HG03354 (cell line): ENCODE measurements around the gene CRYBG3.

Source experiments
- ATAC-seq: cut with Tn5 transposase; IDR thresholded peaks from one replicate; pipeline ENCODE4 v1.9.1; 2021; ENCODE audit warnings: mild to moderate bottlenecking; ENCODE audit not compliant: unreplicated experiment, poor library complexity, severe bottlenecking

The CRYBG3 gene

DNA sequence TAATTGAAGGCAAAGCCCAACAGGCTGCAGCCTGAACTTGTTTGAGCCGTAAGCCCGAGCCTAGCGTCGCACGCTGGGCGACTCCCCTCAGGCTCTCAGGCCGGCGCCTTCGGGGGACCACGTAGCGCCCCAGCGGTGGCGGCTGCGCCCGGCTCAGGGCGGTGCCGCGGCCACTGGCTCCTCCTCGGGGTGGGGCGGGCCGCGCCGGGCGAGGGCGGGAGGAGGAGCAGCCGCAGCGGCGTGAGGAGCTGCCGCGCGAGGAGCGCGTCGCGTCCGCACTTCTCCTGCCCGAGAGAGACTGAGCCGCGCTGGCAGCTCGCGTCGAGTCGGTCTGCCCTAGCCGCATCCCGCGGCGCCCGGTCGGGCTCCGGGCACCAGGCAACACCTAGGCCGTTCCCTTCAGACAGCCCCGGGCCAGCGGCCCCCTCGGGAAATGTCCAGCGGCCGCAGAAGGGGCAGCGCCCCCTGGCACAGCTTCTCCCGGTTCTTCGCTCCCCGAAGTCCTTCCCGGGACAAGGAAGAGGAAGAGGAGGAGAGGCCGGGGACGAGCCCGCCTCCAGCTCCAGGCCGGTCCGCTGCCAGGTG is at the start of gene CRYBG3:
Gene CRYBG3, plus strand, starts transcription at position 238 of the 585 bp plus-strand sequence. Its CDS starts 196 bp downstream, at position 434.
- ATAC-seq, result peak; percentile 98

DNA sequence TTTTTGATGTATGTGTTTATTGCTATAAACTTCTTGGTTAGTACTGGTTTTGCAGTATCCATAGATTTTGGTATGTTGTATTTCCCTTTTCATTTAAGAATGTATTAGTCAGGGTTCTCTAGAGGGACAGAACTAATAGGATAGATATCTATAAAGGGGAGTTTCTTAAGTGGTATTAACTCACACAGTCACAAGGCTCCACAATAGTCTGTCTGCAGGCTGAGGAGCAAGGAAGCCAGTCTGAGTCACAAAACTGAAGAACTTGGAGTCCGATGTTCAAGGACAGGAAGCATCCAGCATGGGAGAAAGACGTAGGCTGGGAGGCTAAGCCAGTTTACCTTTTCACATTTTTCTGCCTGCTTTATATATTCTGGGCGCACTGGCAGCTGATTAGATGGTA is 48.9 kb upstream of the CRYBG3 start:
- no peak for ATAC-seq

DNA sequence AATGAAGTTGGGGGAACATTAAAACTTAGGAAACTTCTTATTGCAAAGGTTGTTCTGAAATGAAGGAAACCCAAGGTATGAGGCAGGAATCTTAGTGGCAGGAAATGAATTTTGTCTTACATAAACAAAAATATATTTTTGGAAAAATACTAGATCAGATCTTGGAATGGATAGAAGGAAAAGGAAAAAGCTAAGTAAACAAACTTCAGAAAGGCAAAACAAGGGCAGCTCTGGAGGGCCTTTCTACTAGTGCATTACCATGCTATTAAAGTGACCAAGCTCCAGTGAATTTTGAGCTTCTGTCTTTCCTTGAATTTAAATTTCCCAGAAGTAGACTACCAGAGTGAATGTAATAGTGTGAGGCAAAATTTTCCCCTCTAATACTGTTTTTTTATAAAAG is 43.7 kb upstream of the CRYBG3 start:
- no peak for ATAC-seq

DNA sequence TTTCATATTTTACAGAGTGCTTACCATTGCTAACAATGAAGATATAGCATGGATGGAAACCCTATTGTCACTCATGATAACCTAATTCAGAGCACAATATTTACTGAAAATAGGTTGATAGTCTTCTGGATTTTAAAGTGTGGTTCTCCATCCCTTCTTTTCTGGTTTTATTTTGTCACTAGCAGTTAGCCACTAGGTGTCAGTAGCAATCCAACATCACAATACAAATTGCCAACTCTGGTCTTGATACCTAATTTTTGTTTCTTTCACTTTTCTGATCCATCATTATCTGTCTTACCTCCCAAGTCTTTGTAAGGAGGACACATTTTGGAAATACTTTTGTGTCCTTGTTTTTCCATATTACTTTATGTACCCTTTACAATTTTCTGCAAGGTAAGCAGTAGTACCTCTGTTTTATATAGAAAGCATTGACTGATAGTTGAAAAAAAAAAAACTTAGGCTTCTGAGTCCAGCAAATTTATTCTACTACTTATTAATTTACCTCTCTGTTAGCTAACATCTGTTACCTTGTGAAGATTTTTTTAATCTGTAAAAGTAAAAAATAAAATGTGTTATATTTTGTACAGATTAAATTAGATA is 28.3 kb upstream of the CRYBG3 start:
- ATAC-seq, result peak; percentile 78

DNA sequence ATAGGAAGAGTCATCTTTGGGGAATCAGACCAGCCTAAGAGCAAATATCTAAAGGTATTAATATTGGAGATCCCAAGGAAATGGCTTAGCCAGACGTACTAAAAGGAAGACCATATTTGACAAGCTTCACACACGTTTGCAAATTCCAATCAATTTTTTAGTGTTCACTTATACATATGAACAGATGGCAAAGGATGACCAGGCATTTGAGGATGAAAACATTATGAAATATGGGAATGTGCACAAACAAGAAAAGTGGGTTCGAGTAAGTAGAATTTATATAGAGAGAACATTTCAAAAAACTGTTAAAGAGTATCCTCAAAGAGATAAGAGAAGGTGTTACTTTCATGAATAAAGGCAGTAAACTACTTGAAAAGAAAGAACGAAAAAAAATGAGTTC is 25.9 kb upstream of the CRYBG3 start:
- ATAC-seq, result no peak

DNA sequence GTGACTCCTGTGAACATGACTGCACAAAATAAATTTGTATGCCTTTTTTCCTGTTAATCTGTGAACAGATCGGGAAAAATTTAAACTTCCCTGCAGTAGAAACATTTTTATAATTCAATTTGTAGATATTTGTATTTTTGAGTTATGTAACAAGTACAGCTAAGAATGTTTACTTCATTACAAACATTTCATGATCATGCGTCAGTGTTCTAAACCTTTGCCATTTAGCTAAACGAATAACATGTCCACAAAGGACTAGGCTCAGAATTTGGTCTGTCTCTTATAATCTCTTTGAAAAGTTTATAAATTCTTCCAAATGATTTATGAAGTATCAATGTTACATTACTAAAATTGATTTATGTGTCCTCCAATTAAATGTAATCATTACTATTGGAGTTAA is 17.3 kb upstream of the CRYBG3 start:
- ATAC-seq, result no peak

DNA sequence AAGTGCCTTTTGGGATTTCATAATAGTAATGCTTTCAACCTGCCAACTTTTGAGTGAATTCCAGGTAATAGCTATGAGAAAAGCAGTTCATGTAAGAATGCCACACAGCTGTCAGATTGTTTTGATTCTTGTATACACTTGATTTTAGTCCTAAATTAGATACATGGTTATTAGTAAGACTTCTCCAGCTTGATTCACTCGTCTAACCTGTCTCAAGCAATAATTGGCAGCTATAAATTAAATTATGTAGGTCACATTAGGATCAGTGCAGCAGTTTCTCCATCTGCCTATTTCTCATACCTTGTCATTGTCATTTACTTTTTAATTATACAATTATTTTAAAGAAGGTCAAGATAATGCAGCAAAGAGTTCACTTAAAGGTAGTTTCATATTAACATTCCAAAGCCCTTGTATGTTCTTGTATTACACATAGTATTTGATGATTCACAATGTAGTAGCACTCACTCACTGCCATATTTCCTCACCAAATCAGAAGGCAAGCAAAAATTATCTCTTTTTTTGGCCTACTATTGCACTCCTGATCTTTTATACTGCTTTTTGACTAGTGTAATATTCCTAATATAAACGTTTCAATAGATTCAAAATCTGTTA is 10.9 kb upstream of the CRYBG3 start:
- ATAC-seq, result no peak

DNA sequence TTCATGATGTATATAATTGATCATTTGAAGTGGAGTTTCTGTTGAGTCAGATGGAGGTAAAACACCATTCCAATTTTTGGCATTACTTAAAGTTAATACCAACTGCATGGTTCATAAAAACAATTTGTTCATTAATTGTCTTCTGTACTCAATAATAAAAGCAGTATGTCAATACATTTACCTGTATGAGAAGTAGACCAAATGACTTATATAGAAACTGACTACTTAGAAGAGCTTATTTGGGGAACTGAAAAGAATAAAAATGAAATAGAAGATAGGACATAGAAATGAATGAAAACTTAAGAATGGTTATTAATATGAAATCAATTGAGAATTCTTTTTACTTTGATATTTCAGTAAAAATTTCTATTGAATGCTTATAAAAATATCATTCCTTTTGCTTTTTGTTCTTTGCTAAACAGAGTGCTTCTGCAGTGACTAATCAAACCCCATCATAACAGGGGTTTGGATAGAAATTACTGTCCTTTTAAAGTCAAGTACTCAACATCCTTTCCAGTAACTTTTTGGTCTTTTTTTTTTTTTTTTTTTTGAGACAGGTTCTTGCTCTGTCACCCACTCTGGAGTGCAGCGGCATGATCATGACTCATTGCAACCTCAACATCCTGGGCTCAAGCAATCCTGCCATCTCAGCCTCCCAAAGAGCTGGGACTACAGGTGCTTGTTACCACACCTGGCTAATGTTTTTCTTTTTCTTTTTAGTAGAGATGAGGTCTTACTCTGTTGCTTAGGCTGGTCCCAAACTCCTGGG is 6.5 kb upstream of the CRYBG3 start:
- ATAC-seq, result no peak

DNA sequence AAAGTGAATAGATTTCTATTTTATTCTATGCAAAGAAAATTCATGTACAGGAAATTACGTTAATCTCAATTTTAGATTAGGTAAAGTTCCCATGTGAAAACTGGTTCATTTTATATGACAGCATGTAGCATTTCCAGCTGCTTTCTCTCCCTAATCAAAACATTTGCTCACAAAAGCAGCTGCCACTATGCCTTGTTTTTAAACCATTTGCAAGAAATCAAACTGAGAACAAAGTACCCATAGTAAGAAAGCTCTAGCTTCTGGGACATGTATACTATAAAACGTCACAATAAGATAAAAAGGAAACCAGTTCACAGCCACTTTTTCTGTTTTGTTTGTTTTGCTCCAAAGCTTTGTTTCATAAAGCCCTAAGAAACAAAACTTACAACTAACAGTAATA is 5.0 kb upstream of the CRYBG3 start:
- ATAC-seq, result no peak

DNA sequence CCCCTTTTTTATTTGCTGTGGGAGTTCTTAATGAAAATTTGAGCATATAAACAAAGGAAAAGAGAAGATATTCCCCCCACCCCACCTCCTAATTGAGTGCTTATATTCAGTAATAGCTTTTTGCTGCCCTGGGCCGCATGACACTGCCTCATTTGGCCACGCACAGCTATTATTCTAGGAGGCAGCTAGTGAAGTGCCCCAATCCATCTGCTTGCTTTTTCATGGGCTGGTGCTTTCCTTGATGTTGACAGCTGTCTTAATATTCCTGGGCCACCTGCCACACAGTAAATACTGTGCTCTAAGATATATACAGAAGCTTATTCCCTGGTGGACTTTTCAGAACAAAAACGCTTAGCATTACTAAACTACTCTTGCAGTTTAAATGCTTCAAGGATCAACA is 3.8 kb upstream of the CRYBG3 start:
- ATAC-seq, result no peak

DNA sequence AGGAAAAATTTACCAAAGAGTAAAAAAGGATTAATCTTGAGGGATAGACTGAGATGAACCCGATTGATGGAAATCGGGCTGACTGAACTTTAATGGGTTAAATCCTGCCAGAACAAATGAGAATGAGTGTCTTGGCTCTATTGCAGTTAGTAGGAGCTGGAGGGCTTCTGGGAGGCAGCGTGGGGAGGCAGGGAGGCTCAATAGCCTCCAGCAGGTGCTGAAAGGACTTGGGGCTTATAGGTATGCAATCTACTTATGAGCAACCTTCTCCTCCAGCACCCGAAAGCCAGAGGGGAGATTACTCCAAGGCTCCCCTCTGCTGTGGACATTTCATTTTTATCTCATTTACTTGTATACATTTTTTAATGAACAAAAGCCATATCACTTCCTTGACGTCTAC is 1.0 kb upstream of the CRYBG3 start:
- ATAC-seq, result no peak

DNA sequence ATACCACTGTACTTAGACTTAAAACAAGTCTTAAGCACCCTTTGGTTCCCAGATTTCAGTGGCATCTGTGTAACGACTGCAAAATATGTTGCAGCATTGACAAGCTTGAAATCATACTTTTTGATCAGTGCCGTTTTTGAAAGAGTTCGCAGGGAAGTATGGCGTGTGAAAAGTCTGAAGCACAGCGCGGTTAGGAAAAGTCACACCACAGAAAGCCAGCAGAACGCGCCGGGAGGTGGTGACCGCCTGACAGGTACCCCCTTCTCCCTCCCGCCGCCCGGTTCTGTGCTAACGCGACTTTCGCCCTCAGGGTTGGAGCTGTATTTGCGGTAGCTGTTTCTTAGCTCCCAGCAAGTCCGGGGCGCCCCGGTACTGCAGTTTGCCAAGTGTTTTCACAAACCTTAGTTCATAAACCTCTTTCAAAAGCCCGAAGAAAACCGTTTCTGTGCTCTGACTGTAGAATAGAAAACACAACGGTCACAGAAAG is 481 bp upstream of the CRYBG3 start:
- ATAC-seq, result peak; percentile 55

DNA sequence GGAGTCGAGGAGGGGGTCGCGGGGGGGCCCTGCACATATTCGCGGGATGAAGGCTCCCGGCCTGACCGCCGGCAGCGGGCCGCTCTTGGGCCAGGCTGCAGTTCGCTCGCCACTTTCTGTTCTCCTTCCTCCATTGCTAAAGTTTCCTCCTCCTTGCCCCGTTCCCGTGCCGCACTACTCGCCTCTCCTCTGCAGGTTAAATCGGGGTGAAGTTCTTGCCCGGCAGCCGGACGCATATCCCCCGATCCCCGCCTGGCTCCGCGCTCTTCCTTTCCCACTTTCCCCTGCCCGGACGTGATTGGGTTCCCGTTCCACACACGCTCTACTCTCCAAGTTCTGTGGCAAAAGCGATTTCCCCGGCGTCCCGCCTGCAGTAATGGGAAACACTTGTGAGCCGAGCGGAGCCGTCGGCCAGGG is 556 bp downstream of the CRYBG3 start:
- ATAC-seq, result peak; percentile 33

DNA sequence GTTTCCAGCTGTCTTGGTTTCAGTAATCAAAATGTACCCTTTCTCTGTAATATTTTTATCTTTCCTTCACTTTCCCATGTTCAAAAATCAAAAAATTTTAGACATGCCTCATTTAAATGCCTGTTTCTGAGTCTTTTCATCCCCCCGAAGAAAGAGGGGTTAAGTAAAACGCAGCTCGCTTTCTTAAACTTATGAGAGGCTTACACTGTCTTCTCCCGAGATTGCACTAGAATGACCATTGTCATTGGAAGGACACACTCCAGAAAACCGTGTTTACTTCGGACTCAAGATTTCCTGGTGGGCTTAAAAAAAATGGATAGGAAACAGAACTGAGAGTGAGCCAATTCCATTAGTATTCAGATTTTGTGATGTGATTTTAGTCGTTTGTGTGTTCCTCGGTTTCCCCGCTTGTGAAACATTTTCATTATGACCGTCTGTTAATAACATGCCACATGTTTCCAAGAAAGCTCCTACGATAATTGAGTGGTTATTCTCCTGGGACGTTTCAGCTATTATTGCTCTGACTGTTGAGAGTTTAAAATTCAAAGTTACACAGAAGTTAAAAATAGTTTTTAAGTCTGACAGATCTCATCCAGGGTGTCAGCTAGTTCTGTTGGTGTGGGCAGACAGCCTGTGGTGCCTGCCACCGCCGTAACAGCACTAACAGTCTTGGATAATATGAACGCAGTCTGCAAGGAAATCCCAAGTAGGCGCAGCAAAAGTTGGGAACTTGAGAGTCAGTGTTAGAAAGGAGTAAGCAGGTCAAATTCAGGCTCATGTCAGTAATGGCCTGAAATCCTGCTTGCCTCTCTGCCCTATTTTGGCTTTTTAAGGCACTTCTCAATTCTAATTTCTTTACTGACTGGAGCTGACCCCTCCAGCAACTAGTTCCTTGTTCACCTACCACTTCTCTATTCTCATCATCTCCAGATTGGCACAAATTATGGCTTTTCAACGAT is 1.5 kb downstream of the CRYBG3 start:
- no peak for ATAC-seq

DNA sequence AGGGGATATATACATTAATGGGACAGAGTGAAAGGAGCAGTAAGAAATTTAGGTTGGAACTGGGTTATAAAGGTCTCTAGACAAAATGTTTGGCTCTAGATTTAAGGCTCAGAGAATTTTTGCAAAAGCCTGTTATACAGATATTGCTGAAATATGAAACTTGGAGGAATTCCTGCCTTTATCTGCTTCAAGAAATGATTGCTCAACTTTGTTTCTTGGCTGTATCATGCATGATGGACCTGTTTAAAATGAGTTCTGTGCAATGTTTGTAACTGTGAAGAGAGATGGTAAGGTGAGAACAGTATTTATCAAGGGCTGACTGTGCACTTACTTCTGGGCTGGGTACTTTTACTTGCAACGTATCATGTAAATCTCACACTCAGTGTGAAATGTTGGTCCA is 3.3 kb downstream of the CRYBG3 start:
- ATAC-seq, result no peak

DNA sequence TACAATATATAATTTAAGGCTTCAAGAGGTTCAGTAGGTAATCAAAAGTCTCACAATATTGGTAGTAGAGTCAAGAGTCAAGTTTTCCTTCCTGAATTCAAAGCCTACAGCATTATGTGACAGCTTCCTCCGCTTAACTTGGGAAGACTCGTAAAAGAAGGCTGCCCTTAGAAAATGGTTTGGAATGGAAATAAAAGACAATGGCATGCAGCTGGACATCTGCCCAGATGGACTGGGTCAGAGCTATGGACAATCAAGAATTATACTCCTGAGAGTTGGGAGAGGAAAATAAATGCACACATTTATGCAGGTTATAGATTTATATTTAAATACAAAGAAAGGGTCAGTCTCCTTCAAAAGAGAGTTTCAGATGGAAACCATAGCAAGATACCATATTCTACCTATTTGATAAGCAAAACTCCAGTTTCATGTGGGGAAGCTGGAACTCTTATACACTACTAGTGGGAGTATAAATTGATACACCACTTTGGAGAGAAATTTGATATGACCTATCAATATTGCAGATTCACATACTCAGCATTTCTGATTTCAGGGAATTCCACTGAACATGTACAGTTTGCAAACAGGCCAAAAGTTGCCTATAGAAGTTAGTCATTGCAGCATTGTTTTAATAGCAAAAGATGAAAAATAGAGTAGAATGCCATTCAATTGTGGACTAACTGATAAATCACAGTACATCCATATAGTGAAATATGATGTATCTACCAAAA is 6.1 kb downstream of the CRYBG3 start:
- ATAC-seq, result no peak

DNA sequence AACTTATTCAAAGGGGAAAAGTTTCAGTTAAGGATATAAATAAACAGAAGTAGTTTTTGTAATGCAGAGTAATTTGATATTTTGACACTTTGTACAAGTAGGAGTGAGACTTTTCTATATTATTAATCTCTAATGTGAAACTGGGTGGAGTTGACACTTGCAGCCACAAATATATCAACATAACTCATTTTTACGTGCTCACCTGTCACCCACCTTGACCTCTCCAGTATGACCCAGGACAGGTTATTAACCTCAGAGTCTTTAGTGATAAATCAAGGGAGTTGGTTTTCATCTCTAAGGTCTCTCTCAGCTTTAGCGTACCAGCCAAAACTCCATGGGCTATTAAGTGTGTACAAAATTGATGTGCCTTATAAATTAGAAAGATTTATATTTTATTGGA is 7.4 kb downstream of the CRYBG3 start:
- no peak for ATAC-seq

DNA sequence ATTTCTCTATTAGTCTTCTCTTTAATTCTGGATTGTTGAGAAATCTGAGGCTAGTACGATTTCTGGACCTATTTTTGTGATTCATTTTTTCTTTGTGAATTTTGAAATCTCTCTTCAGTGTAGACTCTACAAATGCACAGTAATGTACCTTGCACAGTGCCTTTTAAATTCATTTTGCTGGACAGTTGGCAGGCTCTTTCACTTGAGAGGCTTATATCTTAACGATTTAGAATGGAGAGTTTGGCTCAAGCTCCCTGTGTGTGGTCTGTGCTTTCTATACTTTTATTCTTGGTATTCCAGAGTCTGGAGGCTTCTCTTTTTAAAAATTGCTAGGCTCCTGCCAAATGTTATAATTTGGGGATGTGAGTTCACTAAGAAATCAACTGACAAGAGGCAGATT is 8.8 kb downstream of the CRYBG3 start:
- no peak for ATAC-seq

DNA sequence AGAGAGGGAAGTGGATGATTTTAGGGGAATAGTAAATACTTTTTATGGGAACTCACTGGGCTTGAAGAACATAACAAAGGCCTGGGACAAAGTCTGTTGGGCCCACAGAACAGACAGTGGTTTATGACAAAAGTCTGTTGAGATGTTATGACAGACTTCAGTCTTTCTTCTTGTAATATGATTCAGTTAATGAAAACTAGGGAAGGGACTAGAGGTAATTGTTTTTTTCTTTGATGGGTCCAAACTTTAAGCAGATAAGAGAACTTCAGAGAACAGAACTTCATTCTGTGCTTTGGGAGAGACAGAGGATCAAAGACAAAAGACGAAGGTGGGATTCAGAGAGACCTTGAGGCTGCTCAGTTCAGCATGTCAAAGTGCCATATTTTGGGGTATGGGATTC is 9.3 kb downstream of the CRYBG3 start:
- no peak for ATAC-seq
